ENCODE measurements around the gene SLC48A1. TPM values are rescaled to one million over a fixed set of nuclear protein-coding genes. Genes with fewer than 3 reads are reported as not detected.
A peak's percentile ranks its signal among the peaks of the same experiment; 100 is the strongest.
"Not testable (repeated sequence)": the region's sequence is repeated elsewhere in the genome, so short reads cannot be mapped to it uniquely, and the experiment has no call there.

SLC48A1 gene
- total RNA-seq, 1 experiment from 2014 or later, result 14.0 TPM

DNA sequence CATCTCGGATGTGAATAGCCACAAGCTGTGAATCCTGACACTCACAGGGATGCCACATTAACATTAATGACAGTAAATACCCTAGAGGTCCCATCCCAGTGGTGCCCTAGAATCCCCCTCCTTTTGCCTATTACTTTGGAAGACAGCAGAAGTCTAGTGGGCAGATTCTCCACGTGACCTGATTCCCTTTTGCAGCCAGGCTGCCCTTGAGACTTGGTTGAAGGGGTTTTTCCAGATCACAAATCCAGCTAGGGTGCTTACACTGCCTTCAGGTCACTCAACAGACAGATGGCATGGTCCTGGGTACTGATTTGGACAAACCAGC is 38.0 kb downstream of the SLC48A1 start:
- DNase-seq (ENCODE audit: low spot score), result no peak

DNA sequence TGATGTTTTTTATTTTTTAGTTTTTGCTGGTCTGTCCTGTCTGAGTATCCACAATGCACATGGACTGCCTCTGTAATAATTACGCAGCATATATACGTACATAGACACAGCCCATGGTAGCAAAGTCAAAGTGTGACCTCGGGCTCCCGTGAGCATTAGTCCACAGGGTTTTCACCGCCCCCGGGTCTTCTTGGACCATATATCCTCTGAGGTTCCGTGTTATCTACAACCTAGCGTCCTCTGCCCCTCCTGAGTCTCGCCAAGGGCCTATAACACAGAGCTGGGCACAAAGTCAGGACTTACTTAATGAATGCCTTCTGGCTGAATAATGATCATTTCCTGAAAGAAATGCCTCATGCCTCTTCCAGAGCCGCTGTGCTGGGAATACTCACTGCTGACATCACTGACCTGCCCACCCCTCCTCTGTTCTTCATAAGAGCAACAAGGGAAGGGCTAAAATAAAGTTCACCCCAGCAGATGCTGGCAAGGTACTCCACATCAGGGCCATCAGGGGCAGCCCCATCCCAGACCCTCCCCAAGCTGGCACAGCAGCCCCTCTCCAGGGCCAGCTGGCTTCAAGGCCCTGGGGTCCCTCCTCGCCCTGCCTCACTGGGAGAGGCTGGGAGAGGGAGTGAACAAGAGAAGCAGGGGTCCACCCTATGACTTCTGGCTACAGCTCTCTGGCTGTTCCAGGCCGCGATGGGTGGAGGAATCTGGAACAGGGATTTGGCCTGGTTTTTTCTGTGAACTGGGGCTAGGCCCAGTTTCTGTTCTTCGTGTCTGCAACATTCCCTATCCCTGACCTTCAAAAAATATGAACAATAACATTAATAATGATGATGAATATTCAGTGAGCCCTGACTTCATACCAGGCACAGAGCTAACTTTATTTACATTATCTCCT is 38.8 kb downstream of the SLC48A1 start:
- no peak for DNase-seq (ENCODE audit: low spot score)

DNA sequence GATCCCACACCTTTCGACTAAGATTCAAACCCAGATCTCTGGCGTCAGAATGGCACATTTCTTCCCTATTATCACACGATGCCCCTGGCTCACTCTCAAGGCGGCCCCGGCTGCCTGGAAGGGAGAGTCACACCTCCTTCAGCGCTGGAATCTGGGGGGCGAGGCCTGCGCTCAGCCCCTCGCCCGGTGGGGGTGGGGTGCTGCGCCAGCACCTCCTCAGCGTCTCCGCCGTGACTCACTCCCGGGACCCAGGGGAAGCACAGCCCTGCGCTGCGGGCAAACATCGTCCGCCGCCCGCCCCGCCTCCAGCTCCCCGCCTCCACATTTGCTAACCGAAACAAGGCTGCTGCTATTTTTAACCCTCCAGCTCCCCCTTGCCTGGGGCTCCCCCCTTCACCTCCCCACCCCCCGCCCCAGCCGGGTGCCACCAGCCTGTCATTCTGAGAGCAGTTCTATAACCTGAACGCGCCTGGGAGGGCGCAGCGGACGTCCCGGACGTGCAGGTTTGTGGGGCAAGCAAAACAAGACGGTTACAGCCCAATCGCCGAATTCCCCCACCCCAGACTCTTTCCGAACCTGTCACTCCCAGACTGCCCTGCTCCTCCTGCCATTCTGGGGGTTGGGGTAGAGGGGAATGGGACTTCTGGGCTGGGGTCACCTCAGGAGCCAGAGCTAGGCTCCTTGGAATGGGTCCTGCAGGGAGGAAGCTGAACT is 39.9 kb downstream of the SLC48A1 start:
- peak; percentile 79 for DNase-seq (ENCODE audit: low spot score)

DNA sequence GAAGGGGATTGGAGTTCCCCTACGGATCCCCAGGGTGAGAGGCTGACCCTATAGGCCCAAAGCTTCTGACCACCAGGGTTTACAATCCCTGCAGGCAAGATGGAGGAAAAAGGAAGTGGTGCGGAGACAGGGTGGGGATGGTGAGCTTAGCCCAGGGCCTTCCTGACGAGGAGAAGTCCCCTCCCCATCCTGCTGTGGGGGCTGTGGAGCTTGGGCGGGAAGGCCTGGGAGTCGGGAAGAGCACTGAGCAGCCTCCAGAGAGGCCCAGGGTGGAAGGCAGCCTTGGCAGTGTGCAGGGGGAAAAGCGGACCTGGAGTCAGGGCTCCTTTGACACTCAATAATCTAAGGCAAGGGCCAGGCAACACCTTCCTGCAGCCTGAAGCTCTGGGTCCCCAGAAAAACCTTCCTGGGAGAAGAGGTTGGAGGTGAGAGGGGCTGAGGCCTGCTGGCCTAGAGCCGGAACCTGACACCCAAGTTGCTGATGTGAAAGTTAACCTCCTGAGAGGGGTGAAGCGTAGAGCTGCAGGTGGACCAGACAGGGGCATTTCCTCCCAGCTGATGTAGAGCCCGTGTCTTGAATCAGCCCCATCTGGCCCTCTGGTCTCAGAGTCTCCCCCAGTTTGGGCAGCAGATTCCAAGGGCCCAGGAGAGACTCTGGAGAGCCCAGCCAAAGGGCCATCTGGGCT is 40.6 kb downstream of the SLC48A1 start:
- DNase-seq (ENCODE audit: low spot score), result no peak

DNA sequence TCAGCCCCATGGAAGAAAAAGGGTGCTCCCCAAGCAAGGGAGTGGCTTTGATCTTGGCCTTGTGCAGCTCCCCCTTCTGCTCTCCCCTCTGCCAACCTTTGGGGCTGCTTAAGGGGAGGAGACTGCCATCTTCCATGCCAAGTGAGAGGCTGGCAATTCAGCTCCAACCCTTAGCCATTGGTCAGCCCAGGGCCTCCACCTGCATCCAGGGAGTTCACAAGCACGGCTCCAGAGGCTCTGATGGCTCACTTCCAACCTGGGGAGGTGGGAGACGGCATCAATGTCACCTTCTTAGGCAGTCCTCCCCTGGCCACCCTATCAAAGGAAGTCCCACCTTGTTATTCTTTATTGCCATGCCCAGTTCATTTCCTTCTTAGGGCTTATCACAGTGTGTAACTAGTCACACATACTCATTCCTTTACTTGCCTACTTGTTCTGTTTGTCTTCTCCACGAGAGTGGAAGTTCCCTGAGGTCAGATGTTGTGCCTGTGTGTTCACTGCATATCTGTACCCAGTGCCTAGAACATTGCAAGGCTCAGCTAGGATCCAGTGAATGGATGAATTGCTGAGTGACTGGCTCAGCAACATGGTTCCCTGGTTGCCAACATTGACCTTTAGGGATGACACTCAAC is 41.6 kb downstream of the SLC48A1 start:
- no peak for DNase-seq (ENCODE audit: low spot score)

DNA sequence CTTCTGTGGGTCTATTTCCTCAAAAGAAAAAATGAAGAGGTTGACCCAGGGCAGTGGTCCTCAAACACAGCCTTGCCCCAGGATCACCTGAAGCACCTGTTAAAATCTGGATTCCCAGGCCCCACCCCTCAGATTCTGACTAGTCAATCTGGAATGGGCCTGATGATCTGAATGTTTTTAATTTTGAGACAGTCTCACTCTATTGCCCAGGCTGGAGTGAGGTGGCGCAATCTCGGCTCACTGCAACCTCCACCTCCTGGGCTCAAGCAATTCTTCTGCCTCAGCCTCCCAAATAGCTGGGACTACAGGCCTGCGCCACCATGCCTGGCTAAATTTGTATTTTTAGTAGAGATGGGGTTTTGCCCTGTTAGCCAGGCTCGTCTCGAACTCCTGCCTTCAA is 42.4 kb downstream of the SLC48A1 start:
- DNase-seq (ENCODE audit: low spot score), result not testable (repeated sequence)

DNA sequence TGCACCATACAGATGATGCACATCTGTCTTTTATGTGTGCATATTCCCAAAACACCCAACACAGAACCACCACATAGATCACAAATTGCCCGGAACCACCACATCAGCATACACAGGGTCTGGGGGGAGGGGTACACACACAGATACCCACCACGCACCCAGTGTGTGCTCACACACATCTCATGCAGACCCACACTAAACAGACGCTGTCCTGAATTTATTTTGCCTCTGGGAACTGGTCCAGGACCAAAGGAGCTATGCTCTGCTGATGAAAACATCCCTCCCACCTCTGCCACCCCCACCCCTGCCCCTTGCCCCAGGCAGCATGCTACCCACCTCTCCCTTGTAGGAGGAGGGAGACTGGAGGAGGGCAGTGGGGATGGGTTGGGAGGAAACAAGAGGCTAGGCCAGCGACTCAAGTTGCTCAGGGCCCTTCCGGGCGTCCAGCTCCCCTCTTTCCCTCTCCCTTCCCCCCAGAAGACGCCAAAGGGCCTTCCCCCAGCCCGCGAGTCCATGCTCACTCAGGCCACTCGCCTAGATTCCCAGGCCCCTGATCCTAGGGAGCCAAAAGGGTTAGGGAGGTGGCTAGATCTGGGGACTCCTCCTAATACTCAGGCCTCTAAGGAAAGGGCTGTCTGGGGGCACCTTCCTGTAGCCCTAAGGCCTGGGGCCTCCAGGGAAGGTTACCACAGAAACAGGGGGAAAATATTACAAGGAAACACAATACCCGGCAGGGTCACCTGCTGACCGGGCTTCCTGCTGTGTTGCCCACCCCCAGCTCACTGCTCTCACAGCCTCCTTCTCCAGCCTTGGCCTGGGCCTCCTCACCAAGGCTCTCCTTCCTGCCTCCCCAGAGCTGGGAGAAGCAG is 43.6 kb downstream of the SLC48A1 start:
- DNase-seq (ENCODE audit: low spot score), result no peak

DNA sequence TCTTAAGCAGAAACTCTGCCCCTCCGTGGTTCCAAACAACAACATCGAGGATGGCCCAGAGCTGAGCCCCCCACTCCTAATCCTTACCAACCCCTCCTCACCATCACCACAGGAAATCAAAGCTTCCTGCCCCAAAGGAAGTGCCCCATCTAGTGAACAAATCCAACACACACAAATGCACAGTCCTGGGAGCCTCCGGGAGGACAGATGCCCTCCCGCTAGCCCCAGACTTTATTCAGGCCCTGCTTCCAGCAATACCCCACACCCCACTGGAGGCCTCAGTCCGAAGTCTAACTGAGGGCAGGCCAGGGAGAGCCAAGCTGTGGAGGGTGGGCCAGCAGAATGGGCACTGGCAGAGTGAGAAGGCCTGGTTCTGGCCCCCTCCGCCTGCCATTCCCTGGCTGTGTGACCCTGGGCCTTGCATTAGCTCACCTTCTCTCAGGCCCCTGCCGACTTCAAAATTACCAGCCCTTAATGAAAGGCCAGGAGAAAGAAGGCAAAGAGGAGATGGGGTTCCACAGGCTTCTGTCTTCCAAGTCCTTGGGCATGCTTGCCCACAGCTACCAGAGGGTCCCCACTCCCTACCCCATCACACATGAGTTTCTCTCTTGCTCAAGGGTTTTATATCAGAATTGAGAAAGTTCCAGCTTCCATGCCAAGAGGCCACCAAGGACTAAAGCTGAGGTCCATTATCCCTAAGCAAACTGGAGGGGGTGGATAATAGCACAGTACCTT is 44.4 kb downstream of the SLC48A1 start:
- no peak for DNase-seq (ENCODE audit: low spot score)

DNA sequence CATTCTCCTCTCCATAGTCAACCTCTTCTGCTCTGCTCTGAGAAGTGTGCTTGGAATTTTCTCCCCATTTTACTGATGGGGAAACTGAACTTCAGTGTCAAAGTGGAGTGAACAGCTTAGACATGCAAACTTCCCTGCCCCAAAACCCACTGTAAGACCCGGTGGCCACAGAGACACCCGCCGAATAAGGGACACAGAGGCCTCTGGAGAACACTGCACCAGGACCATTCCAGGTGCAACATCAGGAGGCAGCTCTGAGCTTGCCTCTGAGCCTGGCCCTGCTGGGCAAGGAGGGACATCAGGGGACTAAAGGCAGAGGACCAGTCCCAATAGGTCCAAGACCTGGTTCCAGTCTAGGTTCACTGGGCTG is 45.0 kb downstream of the SLC48A1 start:
- DNase-seq (ENCODE audit: low spot score), result no peak

DNA sequence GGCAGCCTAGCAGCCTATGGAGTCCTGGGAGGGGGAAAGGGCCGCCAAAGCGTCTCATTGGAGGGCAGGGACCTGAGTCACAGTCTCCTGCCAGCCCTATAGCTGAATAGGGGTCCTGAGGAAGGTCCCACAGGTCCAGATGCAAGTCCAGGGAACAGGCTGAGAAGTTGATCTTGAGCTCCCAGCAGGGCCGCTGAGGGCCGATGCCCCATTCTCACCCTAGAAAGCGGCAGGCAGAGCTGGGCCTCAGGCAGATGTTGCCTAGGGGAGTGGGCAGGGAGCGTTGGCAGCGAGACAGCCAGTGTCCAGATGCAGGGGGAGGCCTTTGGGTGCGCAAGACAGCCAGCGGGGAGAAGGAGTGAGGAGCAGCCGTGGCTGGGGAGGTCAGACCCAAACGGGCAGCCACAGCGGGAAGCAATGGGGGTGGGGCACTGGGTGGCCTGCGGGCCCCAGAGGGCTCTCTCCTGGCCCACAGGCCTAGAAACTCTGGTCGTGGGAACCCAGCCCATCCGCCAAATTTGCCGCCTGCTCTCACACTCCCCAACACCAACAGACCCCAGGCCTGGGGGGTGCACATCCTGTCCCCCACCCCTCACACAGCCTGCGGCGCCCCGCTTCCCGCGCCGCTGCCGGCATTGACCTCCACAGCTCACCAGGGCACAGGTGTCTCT is 45.6 kb downstream of the SLC48A1 start:
- no peak for DNase-seq (ENCODE audit: low spot score)

DNA sequence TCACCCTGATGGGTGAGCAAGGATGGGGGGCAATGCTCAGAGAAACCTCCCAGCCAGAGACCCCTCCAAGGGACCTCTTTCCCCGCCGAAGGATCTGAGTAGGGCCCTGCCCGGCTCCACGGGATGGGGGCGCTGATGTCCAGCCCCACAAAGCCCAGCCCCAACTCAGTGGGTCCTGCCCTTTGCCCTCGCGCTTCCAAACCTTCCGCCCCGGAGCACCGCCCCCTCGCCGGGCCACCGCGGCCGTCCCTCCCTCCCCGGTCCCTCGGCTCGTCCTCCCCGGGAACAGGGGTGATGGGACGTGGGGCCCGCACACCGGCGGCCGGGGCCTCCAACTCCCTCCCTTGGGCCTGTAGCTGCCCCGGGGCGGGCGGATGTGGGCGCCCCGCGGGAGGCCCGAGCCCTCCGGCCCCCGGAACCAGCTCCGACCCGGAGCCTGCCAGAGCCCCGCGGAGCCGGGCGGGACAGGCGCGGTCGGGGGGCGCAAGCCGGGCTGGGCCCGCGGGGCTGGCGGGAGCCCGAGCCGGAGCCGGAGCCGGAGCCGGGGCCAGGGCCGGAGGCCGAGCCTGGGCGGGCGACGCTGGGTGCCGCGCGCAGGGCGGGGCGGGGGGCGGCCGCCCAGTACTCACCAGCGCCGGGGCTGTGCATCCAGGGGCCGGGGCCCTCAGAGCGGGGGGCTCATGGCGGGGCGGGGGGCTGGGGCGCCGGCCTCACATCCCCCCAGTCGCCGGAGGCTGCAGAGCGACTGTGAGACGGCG is 46.3 kb downstream of the SLC48A1 start:
- no peak for DNase-seq (ENCODE audit: low spot score)

DNA sequence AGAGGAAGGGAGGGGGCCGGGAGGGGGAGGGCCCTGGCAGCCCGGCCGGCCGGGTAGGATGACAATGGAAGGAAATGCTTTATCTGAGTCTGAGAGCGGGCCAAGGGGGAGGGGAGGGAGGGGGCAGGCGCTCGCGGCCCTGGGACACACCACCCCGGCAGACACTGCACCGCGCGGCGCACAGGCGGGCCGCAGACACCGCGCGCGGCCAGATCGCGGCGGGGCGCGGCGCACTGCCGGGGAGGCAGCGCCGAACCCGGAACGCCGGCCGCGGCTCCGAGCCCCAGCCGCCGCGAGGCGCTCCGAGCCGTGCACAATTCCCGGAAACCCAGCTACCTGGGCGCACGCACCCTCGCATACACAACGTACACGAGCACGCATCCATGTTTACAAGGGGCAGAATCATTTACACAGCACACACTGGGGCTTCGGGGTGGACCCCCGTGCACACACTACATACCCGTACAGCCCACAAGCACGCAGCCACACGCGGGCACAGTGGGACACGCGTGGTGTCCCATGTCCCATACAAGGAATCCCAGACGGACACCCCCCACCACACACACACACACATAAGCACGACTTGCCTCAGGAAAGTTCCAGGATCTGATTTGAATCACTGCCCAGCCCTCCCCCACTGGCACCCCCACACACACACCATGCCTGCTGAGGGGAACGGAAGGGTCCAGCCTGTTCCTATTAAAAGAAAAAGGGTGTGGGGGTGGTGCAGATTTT is 47.0 kb downstream of the SLC48A1 start, which contains the start of gene HDAC7:
Gene HDAC7 (minus strand): TSS at position 8 of the 735 bp plus-strand sequence. CDS start 118 bp downstream, outside the sequence.
- peak; percentile 72 for DNase-seq (ENCODE audit: low spot score)

DNA sequence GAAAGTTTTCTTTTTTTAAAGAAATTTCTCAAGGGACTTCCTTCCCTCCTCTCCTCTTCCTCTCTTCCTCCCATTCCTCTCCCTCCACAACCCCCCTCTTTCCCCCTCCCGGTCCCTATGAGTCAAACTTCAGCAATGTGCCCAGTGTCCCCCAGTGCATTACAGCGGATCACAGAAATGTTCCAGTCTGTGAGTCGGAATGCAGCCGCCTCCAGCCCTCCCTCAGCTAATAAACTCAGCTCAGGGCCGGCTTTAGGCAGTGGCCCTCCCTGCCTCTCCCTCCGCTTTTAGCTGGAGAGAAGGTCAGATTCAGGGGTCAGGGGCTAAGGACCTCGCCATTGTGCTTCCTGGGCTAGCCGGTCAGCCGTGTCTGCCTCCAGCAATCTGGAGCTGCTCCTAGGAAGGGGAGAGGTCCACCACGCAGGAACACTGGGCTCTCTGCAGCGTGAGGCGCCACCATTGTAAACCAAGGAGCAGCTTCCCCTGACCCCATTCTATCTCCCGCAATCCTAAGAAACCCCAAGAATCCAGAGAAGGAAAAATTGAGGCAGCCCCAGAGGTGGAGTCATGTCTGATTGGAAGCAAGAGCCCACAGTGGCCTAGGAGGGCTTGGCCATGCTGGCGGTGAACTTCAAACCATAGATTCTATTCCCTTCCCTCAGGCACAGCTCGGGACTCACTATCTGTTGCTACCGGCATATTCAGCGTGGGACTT is 47.8 kb downstream of the SLC48A1 start:
- DNase-seq (ENCODE audit: low spot score), result peak; percentile 94

DNA sequence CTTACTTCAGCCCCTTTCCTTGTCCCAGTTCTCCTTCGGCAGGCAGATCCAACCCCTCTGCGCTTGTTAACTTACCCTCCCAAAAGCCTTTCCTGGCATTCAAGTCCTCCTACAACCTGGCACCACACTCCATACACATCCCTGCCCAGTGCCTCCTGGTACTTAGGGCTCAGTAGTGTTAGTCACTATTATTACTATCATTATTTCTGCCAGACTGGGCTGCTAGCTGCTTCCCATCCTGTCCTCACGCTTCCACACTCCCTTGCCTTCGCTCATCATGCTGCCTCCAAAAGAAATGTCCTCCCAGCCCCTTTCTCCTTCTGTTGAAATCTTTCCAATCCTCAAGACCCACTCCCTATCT is 48.3 kb downstream of the SLC48A1 start:
- DNase-seq (ENCODE audit: low spot score), result no peak

DNA sequence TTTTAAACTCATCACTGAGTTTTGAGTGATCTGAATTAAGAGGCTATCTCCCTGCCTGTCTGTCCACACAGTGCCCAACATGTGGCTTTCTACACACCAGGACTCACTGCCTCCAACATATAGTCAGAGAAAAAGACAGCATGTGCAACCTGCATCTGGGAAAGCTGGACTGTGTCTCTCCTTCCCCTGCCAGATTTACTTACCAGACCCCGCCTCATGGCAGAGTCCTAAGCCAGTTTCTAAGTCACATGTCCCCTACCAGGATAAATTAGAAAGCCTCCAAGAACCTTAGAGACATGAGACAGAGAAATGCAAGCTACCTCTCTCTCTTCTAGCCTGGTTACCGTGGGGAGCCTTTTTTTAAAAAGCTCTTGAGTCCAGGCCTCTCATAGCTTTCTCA is 49.4 kb downstream of the SLC48A1 start:
- no peak for DNase-seq (ENCODE audit: low spot score)

DNA sequence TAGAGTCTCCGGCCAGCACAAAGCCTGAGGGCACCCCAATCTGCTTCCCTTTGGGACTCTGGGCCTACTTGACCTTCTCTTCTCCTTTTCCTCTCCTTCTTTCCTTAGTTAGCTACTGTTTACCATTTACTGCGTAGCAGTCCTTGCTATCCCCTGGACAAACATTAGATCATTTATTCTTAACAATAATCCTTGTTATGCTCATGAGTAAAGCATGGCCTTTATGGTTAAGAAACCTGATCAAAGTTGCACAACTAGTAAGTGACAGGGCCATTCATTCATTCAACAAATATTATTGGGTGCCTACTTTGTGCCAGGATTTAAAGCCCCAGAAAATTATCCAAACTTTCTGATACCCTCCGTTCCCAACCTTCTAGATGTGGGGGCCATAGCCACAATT is 49.8 kb downstream of the SLC48A1 start:
- no peak for DNase-seq (ENCODE audit: low spot score)

DNA sequence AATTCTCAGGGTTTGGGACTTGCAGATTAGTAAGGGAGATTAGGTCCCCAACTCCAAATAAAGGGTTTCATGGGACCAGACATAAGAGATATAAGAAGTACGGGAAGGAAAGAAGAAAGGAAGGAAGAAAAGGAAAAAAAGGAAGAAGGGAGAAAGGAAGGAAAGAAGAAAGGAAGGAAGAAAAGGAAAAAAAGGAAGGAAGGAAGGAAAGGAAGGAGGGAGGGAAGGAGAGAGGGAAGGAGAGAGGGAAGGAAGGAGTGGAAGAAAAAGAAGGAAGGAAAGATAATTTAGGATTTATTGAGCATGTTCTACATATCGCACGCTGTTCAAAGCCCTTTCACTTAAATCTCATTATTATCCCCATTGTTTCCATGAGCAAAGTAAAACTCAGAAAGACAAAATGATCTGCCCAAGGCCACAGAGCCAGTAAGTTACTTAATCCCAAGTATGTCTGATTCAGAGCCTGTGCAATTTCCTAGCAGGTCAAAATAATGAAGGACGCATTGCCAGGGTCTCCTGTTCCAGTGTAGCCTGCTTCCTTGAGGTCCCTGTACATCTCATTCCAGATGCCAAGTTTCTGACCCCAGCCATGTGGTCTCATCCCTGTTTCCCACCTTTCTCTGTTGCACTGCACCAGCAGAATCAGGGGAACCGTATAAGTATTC is 50.5 kb downstream of the SLC48A1 start:
- no peak for DNase-seq (ENCODE audit: low spot score)

Measured in H4 (cell line).